ENCODE results near the gene FCHSD2.

- TF ChIP-seq CTCF (conservative IDR thresholded peaks at IDR 0.05 in 1 of 2, IDR thresholded peaks at IDR 0.05 in 1 of 2; ENCODE audit: low read depth in 1 of 2, low read length in 2 of 2) (no peak), EZH2 (IDR thresholded peaks at IDR 0.05; ENCODE audit: low read length, missing control alignments) (no peak)
Observed at GRCh38 chr11:72825661-72826060, 316.5 kb downstream of the FCHSD2 start.
